ENCODE data around the gene UBE3B. TPM values are rescaled to one million over a fixed set of nuclear protein-coding genes. Genes with fewer than 3 reads are reported as not detected.

The UBE3B gene
- total and polyA plus RNA-seq, 2 donors (not counting 1 experiment from before 2014, with no cell fraction given): 27.2 to 49.7 TPM

- Histone ChIP-seq H3K36me3 (ENCODE audit: control insufficient read depth, insufficient read depth, low read length) (peaks cover 6% of the 10 kb centered on the region), H3K4me3 (replicated peaks in 1 of 4; ENCODE audit: control extremely low read depth in 1 of 4, insufficient read depth in 1 of 4, low read depth in 3 of 4, low read length in 4 of 4) (no peak overlapping the region), H3K27me3 (ENCODE audit: control insufficient read depth, insufficient read depth, low read length) (no peaks in the 10 kb centered on the region), H3K4me1 (ENCODE audit: control insufficient read depth, extremely low read depth, insufficient read depth, low read length) (no peaks in the 10 kb centered on the region), H3K4me2 (ENCODE audit: extremely low read depth, insufficient read depth, low read length) (no peak overlapping the region), H3K79me2 (ENCODE audit: control insufficient read depth, insufficient read depth, low read length) (no peaks in the 10 kb centered on the region), H3K27ac (ENCODE audit: insufficient read depth, low read length) (no peak overlapping the region), H3K9me3 (ENCODE audit: control insufficient read depth, insufficient read depth, low read depth, low read length) (no peaks in the 10 kb centered on the region), H2AFZ (ENCODE audit: low read length) (no peak overlapping the region), H4K20me1 (ENCODE audit: control insufficient read depth, extremely low read depth, insufficient read depth, low read length) (no peaks in the 10 kb centered on the region), H3K9ac (ENCODE audit: insufficient read depth, low read length) (no peak overlapping the region)
- no peak for DNase-seq (ENCODE audit: low read depth in 2 of 2)
- no peak for TF ChIP-seq EZH2 (IDR thresholded peaks at IDR 0.05; ENCODE audit: low read length, missing control alignments)
- TF ChIP-seq CTCF (conservative IDR thresholded peaks at IDR 0.05 in 1 of 2, IDR thresholded peaks at IDR 0.05 in 1 of 2; ENCODE audit: low read depth in 1 of 2, low read length in 2 of 2): no peak
Observed at GRCh38 chr12:109567967-109568366, 90.5 kb downstream of the UBE3B start.

- no peak for TF ChIP-seq EZH2 (IDR thresholded peaks at IDR 0.05; ENCODE audit: low read length, missing control alignments)
- TF ChIP-seq CTCF (conservative IDR thresholded peaks at IDR 0.05 in 1 of 2, IDR thresholded peaks at IDR 0.05 in 1 of 2; ENCODE audit: low read depth in 1 of 2, low read length in 2 of 2): no peak
Observed at GRCh38 chr12:109568486-109568885, 91.1 kb downstream of the UBE3B start.

GRCh38 chr12:109571773-109572505, 94.5 kb downstream of the UBE3B start:
- TF ChIP-seq EZH2 (IDR thresholded peaks at IDR 0.05; ENCODE audit: low read length, missing control alignments): no peak
- TF ChIP-seq CTCF (conservative IDR thresholded peaks at IDR 0.05 in 1 of 2, IDR thresholded peaks at IDR 0.05 in 1 of 2; ENCODE audit: low read depth in 1 of 2, low read length in 2 of 2): no peak
- DNase-seq (ENCODE audit: low read depth in 2 of 2): no peak
- Histone ChIP-seq H2AFZ (ENCODE audit: low read length) (no peak overlapping the region), H3K27ac (ENCODE audit: insufficient read depth, low read length) (no peak overlapping the region), H3K79me2 (ENCODE audit: control insufficient read depth, insufficient read depth, low read length) (no peaks in the 10 kb centered on the region), H3K36me3 (ENCODE audit: control insufficient read depth, insufficient read depth, low read length) (peaks cover 6% of the 10 kb centered on the region), H4K20me1 (ENCODE audit: control insufficient read depth, extremely low read depth, insufficient read depth, low read length) (no peaks in the 10 kb centered on the region), H3K4me3 (replicated peaks in 1 of 4; ENCODE audit: control extremely low read depth in 1 of 4, insufficient read depth in 1 of 4, low read depth in 3 of 4, low read length in 4 of 4) (peak overlapping the region in 1 of 4 experiments; percentile 79), H3K4me2 (ENCODE audit: extremely low read depth, insufficient read depth, low read length) (no peak overlapping the region), H3K9me3 (ENCODE audit: control insufficient read depth, insufficient read depth, low read depth, low read length) (no peaks in the 10 kb centered on the region), H3K27me3 (ENCODE audit: control insufficient read depth, insufficient read depth, low read length) (no peaks in the 10 kb centered on the region), H3K4me1 (ENCODE audit: control insufficient read depth, extremely low read depth, insufficient read depth, low read length) (no peaks in the 10 kb centered on the region), H3K9ac (ENCODE audit: insufficient read depth, low read length) (no peak overlapping the region)

More at GRCh38 chr12:109568486-109568885, 91.1 kb downstream of the UBE3B start:
- H3K4me2 ChIP-seq (ENCODE audit: extremely low read depth, insufficient read depth, low read length): no peak overlapping the region
- DNase-seq (ENCODE audit: low read depth in 2 of 2): no peak
- no peaks in the 10 kb centered on the region for H3K9me3 ChIP-seq (ENCODE audit: control insufficient read depth, insufficient read depth, low read depth, low read length)
- no peak overlapping the region for H2AFZ ChIP-seq (ENCODE audit: low read length)
- no peaks in the 10 kb centered on the region for H3K79me2 ChIP-seq (ENCODE audit: control insufficient read depth, insufficient read depth, low read length)
- no peaks in the 10 kb centered on the region for H4K20me1 ChIP-seq (ENCODE audit: control insufficient read depth, extremely low read depth, insufficient read depth, low read length)
- H3K36me3 ChIP-seq (ENCODE audit: control insufficient read depth, insufficient read depth, low read length): peaks cover 6% of the 10 kb centered on the region
- H3K4me3 ChIP-seq (replicated peaks in 1 of 4; ENCODE audit: control extremely low read depth in 1 of 4, insufficient read depth in 1 of 4, low read depth in 3 of 4, low read length in 4 of 4): no peak overlapping the region
- H3K27ac ChIP-seq (ENCODE audit: insufficient read depth, low read length): no peak overlapping the region
- H3K4me1 ChIP-seq (ENCODE audit: control insufficient read depth, extremely low read depth, insufficient read depth, low read length): no peaks in the 10 kb centered on the region
- H3K27me3 ChIP-seq (ENCODE audit: control insufficient read depth, insufficient read depth, low read length): no peaks in the 10 kb centered on the region
- H3K9ac ChIP-seq (ENCODE audit: insufficient read depth, low read length): no peak overlapping the region

All from fibroblast of lung (primary cell).